Subcutaneous abdominal adipose tissue (tissue), 5 donors: ENCODE results near the gene FRMD5.

Experiments
- H3K27ac ChIP-seq: one replicate; pipeline ENCODE4 v1.7.0; 2013; ENCODE audit warnings: low read depth, mild to moderate bottlenecking, inconsistent platforms, low read length, moderate library complexity
- H3K27me3 ChIP-seq, 5 donors: one replicate each; pipeline ENCODE4 v1.7.0; 2013; ENCODE audit warnings: low read length in 5 of 5, inconsistent platforms in 1 of 5; ENCODE audit not compliant: control insufficient read depth in 5 of 5, insufficient read depth in 4 of 5
- H3K36me3 ChIP-seq, 5 donors: one replicate each; pipeline ENCODE4 v1.7.0; 2013; ENCODE audit warnings: low read length in 5 of 5; ENCODE audit not compliant: control insufficient read depth in 5 of 5, insufficient read depth in 5 of 5
- H3K4me1 ChIP-seq, 5 donors: one replicate each; pipeline ENCODE4 v1.7.0; 2013; ENCODE audit warnings: low read length in 5 of 5, mild to moderate bottlenecking in 3 of 5, moderate library complexity in 1 of 5; ENCODE audit not compliant: control insufficient read depth in 5 of 5, insufficient read depth in 5 of 5
- H3K4me3 ChIP-seq, 5 donors: one replicate each; pipeline ENCODE4 v1.7.0; 2013; ENCODE audit warnings: low read length in 5 of 5, low read depth in 1 of 5
- H3K9ac ChIP-seq, 5 donors: one replicate each; pipeline ENCODE4 v1.7.0; 2013; ENCODE audit warnings: low read length in 5 of 5, mild to moderate bottlenecking in 4 of 5, moderate library complexity in 3 of 5
- H3K9me3 ChIP-seq, 5 donors: one replicate each; pipeline ENCODE4 v1.7.0; 2013; ENCODE audit warnings: low read length in 5 of 5; ENCODE audit not compliant: control insufficient read depth in 5 of 5
- donor health status: healthy.
- donor health status: healthy.
- donor health status: healthy.
- donor health status: healthy.
- donor health status: healthy.

FRMD5 gene

DNA sequence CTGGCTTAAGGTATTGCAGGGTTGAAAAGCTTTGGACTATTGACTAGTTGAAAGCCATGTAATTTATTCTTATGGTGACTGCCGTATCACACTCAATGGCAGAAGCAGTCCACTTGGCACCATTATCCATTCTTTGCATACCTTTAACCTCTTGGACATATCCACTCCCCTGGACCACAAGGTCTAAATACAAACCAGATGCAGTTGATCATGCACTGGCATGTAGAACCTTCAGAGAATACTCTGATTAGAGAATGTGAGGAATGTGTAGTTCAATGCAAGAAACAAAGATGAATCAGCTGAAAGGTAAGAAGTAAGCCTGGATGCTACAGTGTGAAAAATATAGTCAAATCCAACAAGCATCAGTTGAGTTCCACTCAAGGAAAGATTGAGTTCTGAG is 93.1 kb downstream of the FRMD5 start:
- no peak overlapping the region for H3K27ac ChIP-seq

DNA sequence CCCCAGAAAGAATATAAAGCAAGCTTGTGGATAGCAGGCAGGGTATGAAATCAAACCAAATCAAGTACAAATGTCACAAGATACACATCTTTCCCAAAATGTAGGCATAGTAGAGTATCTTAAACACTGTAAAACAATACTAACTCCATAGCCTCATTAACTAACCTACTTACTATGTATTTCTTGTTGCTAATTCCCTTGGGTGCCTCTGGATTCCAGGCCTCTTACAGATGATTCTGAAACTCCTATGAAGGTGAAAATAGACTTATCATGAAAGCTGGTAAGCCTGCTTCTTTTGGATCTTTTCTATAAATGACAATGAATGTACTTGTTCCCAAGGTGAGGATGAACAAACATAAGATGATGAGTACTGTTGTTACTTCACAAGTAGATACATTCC is 93.8 kb downstream of the FRMD5 start:
- Histone ChIP-seq H3K4me3 (no peak overlapping the region), H3K27ac (no peak overlapping the region), H3K4me1 (no peaks in the 10 kb centered on the region), H3K9ac (no peak overlapping the region), H3K9me3 (no peaks in the 10 kb centered on the region), H3K27me3 (peaks cover 0 to 1% (median 0%) of the 10 kb centered on the region in 5 donors), H3K36me3 (no peaks in the 10 kb centered on the region)

More for the DNA sequence above, 93.1 kb downstream of the FRMD5 start:
- H3K27me3 ChIP-seq, result peaks cover 0 to 2% (median 0%) of the 10 kb centered on the region in 5 donors
- H3K36me3 ChIP-seq, result no peaks in the 10 kb centered on the region
- no peak overlapping the region for H3K9ac ChIP-seq
- H3K9me3 ChIP-seq, result no peaks in the 10 kb centered on the region
- no peaks in the 10 kb centered on the region for H3K4me1 ChIP-seq
- H3K4me3 ChIP-seq, result no peak overlapping the region

DNA sequence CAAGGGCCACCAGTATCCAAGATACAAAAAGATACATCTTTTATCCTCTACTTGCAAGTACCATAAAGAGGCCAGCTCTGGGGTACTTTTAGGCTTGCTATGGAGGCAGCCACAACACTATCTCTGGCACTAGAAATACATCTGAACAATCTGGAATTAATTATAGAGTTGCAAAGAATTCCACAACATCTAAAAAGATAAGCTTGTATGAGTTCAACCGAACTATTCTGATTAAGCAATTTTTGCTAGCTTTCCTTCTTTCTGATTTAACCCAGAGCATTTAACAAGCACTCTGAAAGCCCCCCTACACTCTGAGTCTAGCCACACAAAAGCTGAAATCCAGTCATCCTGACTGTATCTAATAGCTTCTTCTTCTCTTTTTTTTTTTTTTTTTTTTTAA is 95.4 kb downstream of the FRMD5 start:
- Histone ChIP-seq H3K9me3 (no peaks in the 10 kb centered on the region), H3K27me3 (no peaks in the 10 kb centered on the region), H3K27ac (no peak overlapping the region), H3K9ac (no peak overlapping the region), H3K4me3 (no peak overlapping the region), H3K4me1 (no peaks in the 10 kb centered on the region), H3K36me3 (no peaks in the 10 kb centered on the region)

DNA sequence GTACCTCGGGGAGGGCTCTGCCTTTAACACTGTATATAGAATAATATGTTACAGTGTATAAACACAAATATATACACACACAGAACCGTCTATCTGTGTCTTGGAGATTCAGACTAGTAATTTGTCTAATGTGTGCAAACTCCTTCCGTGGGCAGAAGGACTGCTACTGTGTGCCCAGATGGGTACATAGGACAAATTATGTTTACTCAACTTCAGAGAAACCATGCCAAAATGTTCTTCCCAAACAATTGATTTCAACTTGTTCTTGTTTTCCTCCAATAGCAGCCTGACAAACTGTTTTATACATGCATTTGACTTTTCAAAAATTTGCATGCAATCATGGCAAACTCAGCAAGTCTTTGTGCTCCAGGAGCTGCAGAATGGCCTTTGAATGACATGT is 97.5 kb downstream of the FRMD5 start:
- Histone ChIP-seq H3K9ac (no peak overlapping the region), H3K36me3 (no peaks in the 10 kb centered on the region), H3K9me3 (no peaks in the 10 kb centered on the region), H3K4me1 (no peaks in the 10 kb centered on the region), H3K27me3 (no peaks in the 10 kb centered on the region), H3K27ac (no peak overlapping the region), H3K4me3 (no peak overlapping the region)

DNA sequence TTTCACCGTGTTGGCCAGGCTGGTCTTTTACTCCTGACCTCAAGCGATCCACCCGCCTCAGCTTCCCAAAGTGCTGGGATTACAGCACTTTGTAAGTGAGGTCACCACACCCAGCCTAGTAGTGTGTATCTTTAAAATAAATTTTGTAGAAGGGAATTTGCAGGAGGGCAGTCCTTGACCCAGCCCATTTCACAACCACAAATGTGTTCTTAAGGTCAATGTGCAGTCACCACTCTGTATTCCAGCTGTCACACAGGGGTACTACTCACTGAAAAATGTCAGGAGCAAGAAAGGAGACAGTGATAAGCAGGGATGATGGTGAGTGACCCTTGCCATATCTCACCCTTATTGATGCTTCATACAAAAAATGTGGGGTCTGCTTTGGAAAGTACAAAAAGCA is 98.5 kb downstream of the FRMD5 start:
- no peaks in the 10 kb centered on the region for H3K27me3 ChIP-seq
- H3K4me3 ChIP-seq, result no peak overlapping the region
- no peaks in the 10 kb centered on the region for H3K36me3 ChIP-seq
- no peaks in the 10 kb centered on the region for H3K4me1 ChIP-seq
- no peak overlapping the region for H3K9ac ChIP-seq
- no peaks in the 10 kb centered on the region for H3K9me3 ChIP-seq
- no peak overlapping the region for H3K27ac ChIP-seq

DNA sequence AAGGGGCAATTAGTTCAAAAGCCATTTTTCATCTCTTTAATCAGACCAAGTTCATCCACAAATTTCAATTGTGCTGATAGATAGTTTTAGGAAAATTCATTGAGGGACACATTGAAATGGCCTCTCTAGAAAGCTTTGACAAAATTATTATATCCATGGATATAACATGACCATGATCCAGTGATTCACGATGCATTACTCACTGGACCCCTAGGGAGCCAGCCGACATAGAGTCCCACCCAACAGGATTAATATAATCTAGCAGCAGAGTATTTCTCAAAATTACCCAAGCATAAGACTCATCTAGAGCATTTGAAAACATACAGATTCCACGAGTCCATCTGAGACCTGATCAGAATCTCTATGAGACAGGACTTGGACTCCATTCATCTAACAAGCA is 100.3 kb downstream of the FRMD5 start:
- H3K27me3 ChIP-seq, result no peaks in the 10 kb centered on the region
- H3K9ac ChIP-seq, result no peak overlapping the region
- H3K36me3 ChIP-seq, result no peaks in the 10 kb centered on the region
- H3K4me1 ChIP-seq, result no peaks in the 10 kb centered on the region
- H3K27ac ChIP-seq, result no peak overlapping the region
- no peaks in the 10 kb centered on the region for H3K9me3 ChIP-seq
- no peak overlapping the region for H3K4me3 ChIP-seq

DNA sequence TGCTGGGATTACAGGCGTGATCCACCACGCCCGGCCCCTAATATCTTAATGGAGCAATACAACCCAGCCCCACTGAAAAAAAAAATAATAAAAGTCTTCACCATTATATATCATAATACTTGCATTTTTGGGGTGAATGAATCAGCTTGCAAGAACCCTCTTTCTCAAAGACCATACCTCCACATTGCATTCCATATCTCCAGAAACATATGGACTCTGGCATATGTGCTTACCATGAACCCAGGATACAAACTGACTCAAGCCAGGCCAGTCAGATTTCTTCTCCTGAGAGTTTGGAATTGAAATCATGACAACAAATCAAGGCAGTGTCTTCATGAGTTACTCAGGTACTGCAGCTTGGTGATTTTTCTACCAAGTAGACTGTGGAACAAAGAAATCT is 101.2 kb downstream of the FRMD5 start:
- H3K9ac ChIP-seq, result no peak overlapping the region
- H3K4me1 ChIP-seq, result no peaks in the 10 kb centered on the region
- H3K4me3 ChIP-seq, result no peak overlapping the region
- H3K27me3 ChIP-seq, result no peaks in the 10 kb centered on the region
- H3K27ac ChIP-seq, result no peak overlapping the region
- no peaks in the 10 kb centered on the region for H3K9me3 ChIP-seq
- H3K36me3 ChIP-seq, result no peaks in the 10 kb centered on the region

DNA sequence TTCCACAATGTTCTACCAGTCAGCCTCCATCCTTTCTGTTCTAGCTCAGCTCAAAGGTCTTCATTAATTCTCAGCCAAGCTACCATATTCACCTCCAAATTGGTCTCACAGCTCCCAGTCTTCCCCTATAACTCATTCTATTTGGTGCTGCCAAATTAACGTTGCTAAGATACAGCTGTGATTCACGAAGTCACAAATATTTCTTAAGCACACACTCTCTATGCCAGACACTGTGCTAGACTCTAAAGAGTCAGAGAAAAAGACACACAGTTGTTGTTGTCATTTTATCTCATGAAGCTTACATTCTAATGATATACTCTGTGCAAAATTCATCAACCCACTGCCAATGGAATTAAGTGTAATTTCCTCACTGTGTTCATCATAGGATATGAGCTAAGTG is 102.8 kb downstream of the FRMD5 start:
- Histone ChIP-seq H3K9me3 (no peaks in the 10 kb centered on the region), H3K36me3 (no peaks in the 10 kb centered on the region), H3K4me3 (no peak overlapping the region), H3K9ac (no peak overlapping the region), H3K27me3 (no peaks in the 10 kb centered on the region), H3K27ac (no peak overlapping the region), H3K4me1 (no peaks in the 10 kb centered on the region)

DNA sequence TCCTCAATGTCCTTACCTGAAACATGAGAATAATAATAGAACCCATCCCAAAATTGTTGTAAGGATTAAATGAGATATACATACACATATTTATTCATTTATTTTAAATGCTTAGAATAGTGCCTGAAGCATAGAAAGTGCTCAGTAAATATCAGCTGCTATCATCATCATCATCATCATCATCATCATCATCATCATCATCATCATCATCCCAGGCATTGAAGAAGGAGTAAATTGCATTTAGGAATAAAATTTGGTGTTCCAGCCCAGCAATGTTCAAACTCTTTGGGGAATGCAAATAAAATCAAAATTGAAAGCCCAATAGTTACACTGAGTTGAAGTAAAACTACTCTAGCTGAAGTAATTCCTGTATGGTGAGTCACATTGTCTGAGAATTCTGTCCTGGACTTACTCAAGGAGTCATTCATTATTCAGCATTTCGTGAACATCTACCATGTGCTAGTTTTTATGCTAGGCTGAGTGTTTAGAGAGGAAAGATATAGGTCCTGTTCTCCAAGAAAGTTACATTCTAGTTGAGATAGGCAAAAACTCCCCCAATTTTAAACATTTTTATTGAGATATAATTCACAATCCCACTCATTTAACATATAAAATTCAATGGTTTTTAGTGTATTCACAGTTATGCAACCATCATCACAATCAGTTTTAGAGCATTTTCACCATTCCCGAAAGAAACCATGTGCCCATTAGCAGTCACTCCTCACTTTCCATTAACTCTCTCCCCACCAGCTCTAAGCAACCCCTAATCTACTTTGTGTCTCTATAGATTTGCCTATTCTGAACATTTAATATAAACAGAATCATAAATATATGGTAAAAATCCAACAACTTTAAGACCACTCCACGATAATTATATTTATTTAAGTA is 107.2 kb downstream of the FRMD5 start:
- H3K9ac ChIP-seq, result no peak overlapping the region
- H3K36me3 ChIP-seq, result no peaks in the 10 kb centered on the region
- H3K9me3 ChIP-seq, result no peaks in the 10 kb centered on the region
- no peak overlapping the region for H3K27ac ChIP-seq
- no peak overlapping the region for H3K4me3 ChIP-seq
- H3K27me3 ChIP-seq, result no peaks in the 10 kb centered on the region
- no peaks in the 10 kb centered on the region for H3K4me1 ChIP-seq

DNA sequence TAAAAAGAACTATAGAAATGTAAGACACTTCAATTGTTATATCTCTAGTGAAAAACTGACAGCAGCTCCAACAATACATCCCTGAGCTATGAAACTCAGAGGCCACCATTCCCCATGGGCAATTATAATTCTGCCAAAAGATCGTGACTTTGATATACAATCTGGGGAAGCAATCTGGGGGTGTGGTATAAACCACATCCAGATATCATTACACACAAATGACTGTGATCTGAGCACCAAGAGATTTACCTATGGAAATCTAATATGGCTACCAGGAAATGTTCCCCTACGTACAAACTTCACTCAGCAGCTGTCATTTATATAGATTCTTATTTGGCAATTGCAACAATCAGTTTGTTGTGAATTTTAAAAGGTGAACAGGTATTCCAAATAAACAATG is 110.3 kb downstream of the FRMD5 start:
- no peaks in the 10 kb centered on the region for H3K27me3 ChIP-seq
- no peak overlapping the region for H3K9ac ChIP-seq
- H3K27ac ChIP-seq, result no peak overlapping the region
- no peaks in the 10 kb centered on the region for H3K36me3 ChIP-seq
- no peaks in the 10 kb centered on the region for H3K4me1 ChIP-seq
- no peaks in the 10 kb centered on the region for H3K9me3 ChIP-seq
- H3K4me3 ChIP-seq, result no peak overlapping the region
